Tibial nerve (tissue), 4 donors: ENCODE measurements around the gene FRAS1. TPM values are rescaled to one million over a fixed set of nuclear protein-coding genes. Genes with fewer than 3 reads are reported as not detected.

ENCODE experiments used
- DNase-seq, 2 donors: peaks; one replicate each; pipeline ENCODE4 v3.0.0-alpha.2; 2019; ENCODE audit warnings: low spot score in 2 of 2
- H3K27ac ChIP-seq, 4 donors: fragments of 200-600 bp; sonication (generic) in 3 of 4; one replicate each; pipeline ENCODE4 v1.5.1; 2017 to 2019; ENCODE audit warnings: mild to moderate bottlenecking in 1 of 4
- H3K27me3 ChIP-seq, 2 donors: fragments of 200-600 bp; sonication (generic) in 1 of 2; one replicate each; pipeline versions ENCODE4 v1.5.1 to v1.6.0; 2017 to 2019
- H3K36me3 ChIP-seq, 3 donors: fragments of 200-600 bp; sonication (generic); one replicate each; pipeline ENCODE4 v1.5.1; 2018 to 2019
- H3K4me1 ChIP-seq, 4 donors: fragments of 200-600 bp; sonication (generic) in 3 of 4; one replicate each; pipeline ENCODE4 v1.5.1; 2017 to 2019
- H3K4me3 ChIP-seq, 4 donors: fragments of 200-600 bp; sonication (generic) in 3 of 4; one replicate each; pipeline ENCODE4 v1.5.1; 2017 to 2019; ENCODE audit warnings: mild to moderate bottlenecking in 1 of 4, moderate library complexity in 1 of 4
- H3K9me3 ChIP-seq, 4 donors: fragments of 200-600 bp; sonication (generic) in 3 of 4; one replicate each; pipeline ENCODE4 v1.5.1; 2017 to 2019
- CTCF ChIP-seq, 5 experiments: fragments of 200-600 bp in 3 of 5; fragments of 450-650 bp in 2 of 5; sonication (generic) in 3 of 5; IDR thresholded peaks; one replicate each; pipeline ENCODE4 v1.5.1; 2016 to 2019; ENCODE audit warnings: antibody characterized with exemption in 5 of 5, mild to moderate bottlenecking in 3 of 5, moderate library complexity in 2 of 5
- EP300 ChIP-seq, 2 donors: sonication (generic); formaldehyde crosslinking; IDR thresholded peaks; one replicate each; pipeline ENCODE4 v1.6.1; 2017; ENCODE audit warnings: antibody characterized with exemption in 2 of 2, mild to moderate bottlenecking in 1 of 2
- POLR2A ChIP-seq, 2 donors: fragments of 450-650 bp; IDR thresholded peaks; one replicate each; pipeline ENCODE4 v1.6.1; 2017; ENCODE audit warnings: antibody characterized with exemption in 2 of 2, mild to moderate bottlenecking in 2 of 2, moderate library complexity in 2 of 2
- WGBS, 2 donors: methylation state at CpG; one replicate each; pipeline ENCODE4 v1.1.5; 2018; 5-methylcytosine and 5-hydroxymethylcytosine counted together
- total RNA-seq, 4 donors: library from RNA; depleted of rRNA; stranded (reverse); fragments of >200 nt; gene quantifications; one replicate each; pipeline ENCODE4 v1.1.0, GENCODE V29; 2016

FRAS1 gene
- total RNA-seq, 4 donors from 2014 or later: 3.9 to 6.6 (median 5.1) TPM

- no peaks in the 10 kb centered on the region for H3K9me3 ChIP-seq
These were observed 37.7 kb upstream of the FRAS1 start for GRCh38 chr4:78019414-78019813.

GRCh38 chr4:78020677-78021076 lies 36.4 kb upstream of the FRAS1 start:
- WGBS, 2 donors: 95% methylated on average over 4 of the region's 4 CpGs

More at GRCh38 chr4:78019414-78019813, 37.7 kb upstream of the FRAS1 start:
- no peak for DNase-seq
- Histone ChIP-seq H3K27ac (no peak overlapping the region), H3K27me3 (no peaks in the 10 kb centered on the region), H3K36me3 (no peaks in the 10 kb centered on the region), H3K4me3 (no peak overlapping the region), H3K4me1 (no peaks in the 10 kb centered on the region)
- no peak for TF ChIP-seq EP300 (IDR thresholded peaks at IDR 0.05)
- TF ChIP-seq POLR2A (IDR thresholded peaks at IDR 0.05): no peak
- TF ChIP-seq CTCF (IDR thresholded peaks at IDR 0.05): no peak

DNA sequence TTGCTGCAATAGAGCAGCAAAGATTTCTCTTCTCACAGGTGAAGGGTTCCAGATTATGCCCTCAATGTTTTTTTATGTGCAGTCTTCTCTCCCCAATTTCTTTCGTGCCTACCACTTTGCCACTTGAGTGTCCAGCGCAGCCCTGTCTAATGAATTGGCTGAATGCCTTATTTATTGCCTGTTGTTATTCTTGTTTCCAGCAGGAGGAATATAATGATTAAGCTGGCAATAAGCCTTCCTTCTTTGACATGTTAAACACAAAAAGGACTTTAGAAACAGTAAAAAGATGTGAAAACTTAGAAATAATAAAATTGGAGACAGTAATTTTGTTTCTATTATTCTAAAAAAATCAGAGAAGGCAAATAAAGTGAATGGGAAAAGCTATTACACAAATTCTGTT lies 34.6 kb upstream of the FRAS1 start:
- H3K4me3 ChIP-seq: no peak overlapping the region
- 28 to 40% methylated on average over 2 of the region's 2 CpGs for WGBS, 2 donors
- H3K9me3 ChIP-seq: no peaks in the 10 kb centered on the region
- no peak for DNase-seq
- H3K27ac ChIP-seq: no peak overlapping the region
- H3K36me3 ChIP-seq: no peaks in the 10 kb centered on the region
- H3K27me3 ChIP-seq: no peaks in the 10 kb centered on the region
- no peaks in the 10 kb centered on the region for H3K4me1 ChIP-seq
- TF ChIP-seq CTCF (IDR thresholded peaks at IDR 0.05) (no peak), POLR2A (IDR thresholded peaks at IDR 0.05) (no peak), EP300 (IDR thresholded peaks at IDR 0.05) (no peak)

More at GRCh38 chr4:78020677-78021076, 36.4 kb upstream of the FRAS1 start:
- H3K4me1 ChIP-seq: no peaks in the 10 kb centered on the region
- DNase-seq: no peak
- H3K9me3 ChIP-seq: no peaks in the 10 kb centered on the region
- H3K27me3 ChIP-seq: no peaks in the 10 kb centered on the region
- no peak overlapping the region for H3K4me3 ChIP-seq
- TF ChIP-seq EP300 (IDR thresholded peaks at IDR 0.05) (no peak), POLR2A (IDR thresholded peaks at IDR 0.05) (no peak), CTCF (IDR thresholded peaks at IDR 0.05) (no peak)
- no peaks in the 10 kb centered on the region for H3K36me3 ChIP-seq
- no peak overlapping the region for H3K27ac ChIP-seq

DNA sequence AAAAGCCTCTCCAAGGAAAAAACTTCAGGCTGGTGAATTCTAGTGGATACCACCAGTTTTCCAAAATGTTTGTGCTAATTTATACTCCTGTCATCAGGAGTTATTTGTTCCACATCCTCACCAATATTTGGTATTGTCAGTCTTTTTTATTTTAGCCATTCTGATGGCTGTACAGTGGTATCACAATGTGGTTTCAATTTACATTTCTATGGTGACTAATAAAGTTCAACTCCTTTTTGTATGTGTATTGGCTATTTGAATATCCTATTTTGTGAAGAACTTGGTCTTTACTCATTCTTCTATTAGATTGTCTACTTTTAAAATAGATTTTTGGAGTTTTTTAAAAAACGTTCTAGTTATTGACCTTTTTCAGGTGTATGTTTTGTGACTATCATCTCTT lies 33.0 kb upstream of the FRAS1 start:
- no peak for DNase-seq
- 51 to 63% methylated on average over 1 of the region's 1 CpG for WGBS, 2 donors
- no peaks in the 10 kb centered on the region for H3K4me1 ChIP-seq
- no peaks in the 10 kb centered on the region for H3K36me3 ChIP-seq
- no peak for TF ChIP-seq POLR2A (IDR thresholded peaks at IDR 0.05)
- TF ChIP-seq CTCF (IDR thresholded peaks at IDR 0.05): no peak
- TF ChIP-seq EP300 (IDR thresholded peaks at IDR 0.05): no peak
- no peaks in the 10 kb centered on the region for H3K9me3 ChIP-seq
- H3K27ac ChIP-seq: no peak overlapping the region
- no peaks in the 10 kb centered on the region for H3K27me3 ChIP-seq
- no peak overlapping the region for H3K4me3 ChIP-seq

DNA sequence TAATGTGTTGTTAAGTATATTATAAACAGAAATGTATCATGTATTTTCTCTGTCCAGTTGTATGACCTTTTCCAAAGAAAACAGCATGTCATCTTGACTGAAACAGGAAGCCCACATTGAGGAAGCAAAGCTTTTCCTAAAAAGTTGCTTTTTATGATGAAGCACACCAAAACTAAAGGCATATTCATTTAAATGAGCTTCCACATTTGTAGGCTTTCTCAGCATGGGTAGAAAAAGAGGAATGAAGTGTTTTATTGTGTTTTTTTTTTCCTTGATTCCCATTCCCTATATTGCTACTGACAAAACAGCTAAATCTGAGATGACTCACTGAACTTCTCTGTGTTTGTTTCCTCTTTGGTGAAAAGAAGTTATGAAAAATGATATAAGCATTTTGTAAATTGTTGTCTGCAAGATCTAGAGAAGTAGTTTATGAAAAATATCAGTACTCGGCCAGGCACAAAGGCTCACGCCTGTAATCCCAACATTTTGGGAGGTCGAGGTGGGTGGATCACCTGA lies 32.5 kb upstream of the FRAS1 start:
- DNase-seq: no peak
- Histone ChIP-seq H3K36me3 (no peaks in the 10 kb centered on the region), H3K4me1 (no peaks in the 10 kb centered on the region), H3K9me3 (no peaks in the 10 kb centered on the region), H3K27ac (no peak overlapping the region), H3K27me3 (no peaks in the 10 kb centered on the region), H3K4me3 (no peak overlapping the region)
- WGBS, 2 donors: 78 to 79% methylated on average over 3 of the region's 3 CpGs
- TF ChIP-seq EP300 (IDR thresholded peaks at IDR 0.05): no peak
- TF ChIP-seq CTCF (IDR thresholded peaks at IDR 0.05): no peak
- TF ChIP-seq POLR2A (IDR thresholded peaks at IDR 0.05): no peak
